Prostate gland (tissue), 2 donors: ENCODE data around the gene SH3D19. TPM values are rescaled to one million over a fixed set of nuclear protein-coding genes. Genes with fewer than 3 reads are reported as not detected.
A peak's percentile ranks its signal among the peaks of the same experiment; 100 is the strongest.

Experiments used
- DNase-seq: peaks from one replicate; pipeline ENCODE4 v3.0.0-alpha.2; 2019; ENCODE audit warnings: low spot score
- H3K27ac ChIP-seq, 2 donors: fragments of 200-600 bp; sonication (generic); 2 replicates each; pipeline ENCODE4 v1.5.1; 2017 to 2019
- H3K27me3 ChIP-seq: fragments of 200-600 bp; sonication (generic); replicated peaks from 2 replicates; pipeline ENCODE4 v1.5.1; 2019; ENCODE audit not compliant: insufficient read depth
- H3K36me3 ChIP-seq, 2 donors: fragments of 200-600 bp; sonication (generic); 1 replicate in 1 of 2; 2 replicates in 1 of 2; pipeline versions ENCODE4 v1.5.1 to v1.8.1; 2017 to 2019
- H3K4me1 ChIP-seq: fragments of 200-600 bp; sonication (generic); replicated peaks from 2 replicates; pipeline ENCODE4 v1.5.1; 2019
- H3K4me3 ChIP-seq, 2 donors: fragments of 200-600 bp; sonication (generic); 2 replicates each; pipeline ENCODE4 v1.5.1; 2017 to 2019
- H3K9me3 ChIP-seq: fragments of 200-600 bp; sonication (generic); 2 replicates; pipeline ENCODE4 v1.5.1; 2017
- CTCF ChIP-seq, 4 experiments: fragments of 200-600 bp in 2 of 4; fragments of 450-650 bp in 2 of 4; sonication (generic) in 2 of 4; IDR thresholded peaks; 1 replicate in 3 of 4; 2 replicates in 1 of 4; pipeline ENCODE4 v1.5.1; 2016 to 2019; ENCODE audit warnings: antibody characterized with exemption in 4 of 4, mild to moderate bottlenecking in 2 of 4, moderate library complexity in 2 of 4
- POLR2A ChIP-seq: fragments of 450-650 bp; IDR thresholded peaks from one replicate; pipeline ENCODE4 v1.6.1; 2016; ENCODE audit warnings: antibody characterized with exemption, mild to moderate bottlenecking
- POLR2AphosphoS5 ChIP-seq: sonication (generic); formaldehyde crosslinking; IDR thresholded peaks from one replicate; pipeline ENCODE4 v1.6.1; 2017; ENCODE audit warnings: antibody characterized with exemption
- WGBS: methylation state at CpG from one replicate; pipeline ENCODE4 v1.1.5; 2018; 5-methylcytosine and 5-hydroxymethylcytosine counted together
- intact Hi-C: fragments of 100-400 bp; cut with DNase I; formaldehyde crosslinking; loops from one replicate; pipeline ENCODE4 v1.14.2; 2022
- total RNA-seq, 2 donors: library from RNA; depleted of rRNA; stranded (reverse); fragments of >200 nt; gene quantifications; one replicate each; pipeline ENCODE4 v1.1.0, GENCODE V29; 2016

The SH3D19 gene
- total RNA-seq, 2 donors from 2014 or later, result 27.1 to 61.1 TPM

- no peaks in the 10 kb centered on the region for H3K9me3 ChIP-seq
- H3K4me3 ChIP-seq, result no peak overlapping the region
- intact Hi-C loops, result loop anchor here (5.0 kb wide), 1 partner anchor 245 kb away; no protein-coding TSS in a partner anchor
- DNase-seq, result peak; percentile 40
- H3K36me3 ChIP-seq, result no peaks in the 10 kb centered on the region
- 44% methylated on average over 14 of the region's 14 CpGs for WGBS
- no peak overlapping the region for H3K27ac ChIP-seq
- H3K4me1 ChIP-seq, result no peaks in the 10 kb centered on the region
- TF ChIP-seq POLR2A, result no peak
- TF ChIP-seq POLR2AphosphoS5, result no peak
- TF ChIP-seq CTCF (IDR thresholded peaks at IDR 0.05), result peak in 3 of 4 experiments; percentile 58 to 72 (median 68)
- H3K27me3 ChIP-seq, result no peaks in the 10 kb centered on the region
These were observed 207.9 kb downstream of the SH3D19 start for GRCh38 chr4:151117371-151117962.

DNA sequence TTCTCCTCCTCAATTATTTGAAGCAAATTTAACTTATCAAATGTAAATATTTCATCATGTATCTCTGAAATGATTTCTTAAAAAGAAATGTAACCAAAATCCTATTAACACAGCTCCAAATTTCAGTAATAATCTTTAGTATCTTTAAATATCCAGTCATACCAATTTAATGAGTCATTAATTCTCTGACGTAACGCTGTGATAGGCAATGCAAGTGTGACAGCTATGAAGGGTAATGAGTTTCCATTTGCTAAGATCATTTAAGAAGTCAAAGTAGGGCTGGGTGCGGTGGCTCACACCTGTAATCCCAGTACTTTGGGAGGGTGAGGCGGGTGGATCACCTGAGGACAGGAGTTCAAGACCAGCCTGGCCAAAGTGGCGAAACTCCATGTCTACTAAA, 210.4 kb downstream of the SH3D19 start:
- no peak for DNase-seq
- no peaks in the 10 kb centered on the region for H3K27me3 ChIP-seq
- intact Hi-C loops, result loop anchor here (5.0 kb wide), 1 partner anchor 247 kb away; no protein-coding TSS in a partner anchor
- no peaks in the 10 kb centered on the region for H3K4me1 ChIP-seq
- TF ChIP-seq POLR2AphosphoS5 (no peak), POLR2A (no peak), CTCF (IDR thresholded peaks at IDR 0.05) (no peak)
- H3K27ac ChIP-seq, result no peak overlapping the region
- no peak overlapping the region for H3K4me3 ChIP-seq
- no peaks in the 10 kb centered on the region for H3K9me3 ChIP-seq
- WGBS, result 84% methylated on average over 5 of the region's 5 CpGs
- H3K36me3 ChIP-seq, result no peaks in the 10 kb centered on the region

GRCh38 chr4:151114338-151114737, 211.1 kb downstream of the SH3D19 start:
- no peaks in the 10 kb centered on the region for H3K27me3 ChIP-seq
- intact Hi-C loops, result no loop called here
- TF ChIP-seq POLR2A (no peak), POLR2AphosphoS5 (no peak), CTCF (IDR thresholded peaks at IDR 0.05) (no peak)
- H3K27ac ChIP-seq, result no peak overlapping the region
- 54% methylated on average over 3 of the region's 3 CpGs for WGBS
- H3K4me1 ChIP-seq, result no peaks in the 10 kb centered on the region
- no peaks in the 10 kb centered on the region for H3K9me3 ChIP-seq
- DNase-seq, result no peak
- H3K36me3 ChIP-seq, result no peaks in the 10 kb centered on the region
- H3K4me3 ChIP-seq, result no peak overlapping the region

DNA sequence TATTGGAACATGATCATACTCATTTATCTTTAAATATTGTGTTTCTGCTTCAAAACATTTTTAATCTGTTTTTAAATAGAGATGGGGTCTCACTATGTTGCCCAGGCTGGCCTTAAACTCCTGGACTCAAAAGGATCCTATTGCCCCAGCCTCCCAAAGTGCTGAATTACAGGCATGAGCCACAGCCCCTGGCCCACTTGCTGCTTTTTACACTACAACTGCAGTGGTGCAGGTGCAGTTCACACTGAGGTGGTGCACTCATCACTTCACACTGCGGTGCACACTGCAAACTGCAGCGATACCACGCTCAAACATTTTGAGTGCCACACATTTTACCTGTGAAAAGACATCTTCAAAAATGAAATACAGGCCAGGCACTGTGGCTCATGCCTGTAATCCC, 215.2 kb downstream of the SH3D19 start:
- DNase-seq, result no peak
- TF ChIP-seq POLR2A (no peak), POLR2AphosphoS5 (no peak), CTCF (IDR thresholded peaks at IDR 0.05) (no peak)
- no peaks in the 10 kb centered on the region for H3K27me3 ChIP-seq
- intact Hi-C loops, result no loop called here
- WGBS, result 97% methylated on average over 3 of the region's 3 CpGs
- H3K4me1 ChIP-seq, result no peaks in the 10 kb centered on the region
- no peak overlapping the region for H3K27ac ChIP-seq
- no peaks in the 10 kb centered on the region for H3K9me3 ChIP-seq
- H3K36me3 ChIP-seq, result no peaks in the 10 kb centered on the region
- H3K4me3 ChIP-seq, result no peak overlapping the region

DNA sequence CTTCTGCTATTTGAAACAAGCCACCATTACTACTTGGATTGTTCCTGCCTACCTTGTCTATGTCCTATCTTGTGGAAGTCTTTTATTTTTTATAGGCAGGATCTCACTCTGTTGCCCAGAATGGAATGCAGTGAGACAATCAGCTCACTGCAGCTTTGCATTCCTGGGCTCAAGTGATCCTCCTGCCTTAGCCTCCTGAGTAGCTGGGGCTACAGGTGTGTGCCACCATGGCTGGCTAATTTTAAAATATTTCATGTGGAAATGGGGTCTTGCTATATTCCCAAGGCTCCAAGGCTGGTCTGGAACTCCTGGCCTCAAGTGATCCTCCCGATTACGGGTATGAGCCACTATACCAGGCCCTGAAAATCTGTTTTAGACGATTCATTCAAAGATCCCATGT, 218.3 kb downstream of the SH3D19 start:
- Histone ChIP-seq H3K9me3 (no peaks in the 10 kb centered on the region), H3K4me3 (no peak overlapping the region), H3K27ac (no peak overlapping the region), H3K27me3 (no peaks in the 10 kb centered on the region), H3K4me1 (no peaks in the 10 kb centered on the region), H3K36me3 (peaks cover 0 to 6% of the 10 kb centered on the region in 2 donors)
- intact Hi-C loops, result no loop called here
- DNase-seq, result no peak
- 98% methylated on average over 3 of the region's 3 CpGs for WGBS
- TF ChIP-seq CTCF (IDR thresholded peaks at IDR 0.05), result no peak
- no peak for TF ChIP-seq POLR2AphosphoS5
- no peak for TF ChIP-seq POLR2A
